Measurements from ENCODE around the gene JPH2.

Gene JPH2

DNA sequence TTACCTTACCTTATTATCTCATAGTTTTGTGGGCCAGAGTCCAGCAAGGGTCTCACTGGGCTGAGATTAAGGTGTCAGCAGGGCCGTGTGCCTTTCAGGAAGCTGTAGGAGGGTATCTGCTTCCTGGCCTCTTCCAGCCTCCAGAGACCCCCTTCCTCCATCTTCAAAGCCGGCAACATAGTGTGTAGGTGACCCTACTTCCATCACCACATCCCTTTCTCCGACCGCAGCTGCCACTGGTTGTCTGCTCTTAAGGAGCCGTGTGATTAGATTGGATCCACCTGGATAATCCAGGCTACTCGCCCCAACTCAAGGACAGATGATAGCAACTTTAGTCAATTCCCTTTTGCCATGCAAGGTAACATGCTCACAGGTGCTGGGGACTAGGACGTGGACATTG lies 91.2 kb downstream of the JPH2 start:
- TF ChIP-seq, protein P1, sequence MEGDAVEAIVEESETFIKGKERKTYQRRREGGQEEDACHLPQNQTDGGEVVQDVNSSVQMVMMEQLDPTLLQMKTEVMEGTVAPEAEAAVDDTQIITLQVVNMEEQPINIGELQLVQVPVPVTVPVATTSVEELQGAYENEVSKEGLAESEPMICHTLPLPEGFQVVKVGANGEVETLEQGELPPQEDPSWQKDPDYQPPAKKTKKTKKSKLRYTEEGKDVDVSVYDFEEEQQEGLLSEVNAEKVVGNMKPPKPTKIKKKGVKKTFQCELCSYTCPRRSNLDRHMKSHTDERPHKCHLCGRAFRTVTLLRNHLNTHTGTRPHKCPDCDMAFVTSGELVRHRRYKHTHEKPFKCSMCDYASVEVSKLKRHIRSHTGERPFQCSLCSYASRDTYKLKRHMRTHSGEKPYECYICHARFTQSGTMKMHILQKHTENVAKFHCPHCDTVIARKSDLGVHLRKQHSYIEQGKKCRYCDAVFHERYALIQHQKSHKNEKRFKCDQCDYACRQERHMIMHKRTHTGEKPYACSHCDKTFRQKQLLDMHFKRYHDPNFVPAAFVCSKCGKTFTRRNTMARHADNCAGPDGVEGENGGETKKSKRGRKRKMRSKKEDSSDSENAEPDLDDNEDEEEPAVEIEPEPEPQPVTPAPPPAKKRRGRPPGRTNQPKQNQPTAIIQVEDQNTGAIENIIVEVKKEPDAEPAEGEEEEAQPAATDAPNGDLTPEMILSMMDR (IDR thresholded peaks at IDR 0.05; ENCODE audit: low read depth, low read length) = no peak
- no peak for DNase-seq (ENCODE audit: extremely low read depth, low read depth)

DNA sequence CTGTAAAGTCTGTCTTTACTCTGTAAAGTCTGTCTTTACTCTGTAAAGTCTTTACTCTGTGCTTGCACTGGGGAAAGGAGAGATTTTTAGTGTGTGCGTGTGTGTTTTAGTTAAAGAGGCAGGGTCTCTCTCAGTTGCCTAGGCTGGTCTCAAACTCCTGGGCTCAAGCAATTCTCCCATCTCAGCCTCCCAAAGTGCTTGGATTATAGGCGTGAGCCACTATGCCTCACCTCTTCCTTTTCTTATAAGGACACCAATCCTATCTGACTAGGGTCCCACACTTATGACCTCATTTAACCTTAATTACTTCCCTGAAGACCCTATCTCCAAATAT lies 93.8 kb downstream of the JPH2 start:
- no peak for DNase-seq (ENCODE audit: extremely low read depth, low read depth)
- TF ChIP-seq, protein P1 (IDR thresholded peaks at IDR 0.05; ENCODE audit: low read depth, low read length) = no peak

DNA sequence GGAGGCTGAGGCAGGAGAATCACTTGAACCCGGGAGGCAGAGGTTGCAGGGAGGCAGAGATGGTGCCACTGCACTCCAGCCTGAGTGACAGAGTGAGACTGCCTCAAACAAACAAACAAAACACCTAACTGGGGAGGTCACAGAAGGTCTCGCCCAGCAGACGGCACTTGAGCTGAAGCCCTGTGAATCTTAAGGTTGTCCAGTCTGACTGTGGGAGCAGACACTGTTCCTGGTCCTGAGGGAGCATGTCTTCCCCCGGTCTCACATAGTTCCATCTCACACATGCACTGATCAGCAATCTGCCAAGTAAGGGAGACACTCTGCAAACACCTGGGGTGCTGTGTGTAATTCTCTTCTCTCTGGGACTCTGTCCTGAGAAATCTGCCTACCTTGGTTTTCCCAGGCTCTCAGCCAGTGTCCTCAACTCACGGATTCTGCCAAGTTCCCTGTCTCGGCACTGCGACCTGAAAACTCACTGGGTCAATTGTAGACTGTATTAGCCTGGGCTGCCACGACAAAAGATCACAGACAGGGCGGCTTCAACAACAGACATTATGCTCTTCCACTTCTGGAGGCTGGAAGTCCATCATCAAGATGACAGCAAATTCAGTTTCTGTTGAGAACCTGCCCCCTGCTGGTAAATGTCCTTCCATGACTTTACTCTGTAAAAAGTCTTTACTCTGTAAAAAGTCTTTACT lies 94.3 kb downstream of the JPH2 start:
- TF ChIP-seq, protein P1 (IDR thresholded peaks at IDR 0.05; ENCODE audit: low read depth, low read length) = peak; percentile 56
- peak; percentile 16 for DNase-seq (ENCODE audit: extremely low read depth, low read depth)

DNA sequence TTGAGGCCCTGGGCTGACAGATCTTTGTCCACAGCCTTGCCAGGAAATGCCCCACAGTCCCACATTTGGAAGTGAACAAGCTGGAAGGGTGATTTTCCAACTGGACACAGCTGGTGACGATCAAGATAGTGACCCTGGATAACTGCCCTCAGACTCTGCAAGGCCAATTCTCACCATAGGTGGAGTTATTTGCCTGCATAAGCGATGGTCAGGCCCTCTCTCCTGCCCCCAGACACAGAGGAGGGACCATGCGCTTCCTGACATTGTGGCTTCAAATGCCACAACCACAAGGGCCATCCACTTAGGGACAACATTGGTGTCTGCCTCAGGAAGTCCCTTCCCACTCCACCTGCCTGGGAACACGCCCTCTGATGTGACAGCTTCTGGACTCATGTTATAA lies 96.0 kb downstream of the JPH2 start:
- no peak for DNase-seq (ENCODE audit: extremely low read depth, low read depth)
- TF ChIP-seq, protein P1 (IDR thresholded peaks at IDR 0.05; ENCODE audit: low read depth, low read length) = no peak

DNA sequence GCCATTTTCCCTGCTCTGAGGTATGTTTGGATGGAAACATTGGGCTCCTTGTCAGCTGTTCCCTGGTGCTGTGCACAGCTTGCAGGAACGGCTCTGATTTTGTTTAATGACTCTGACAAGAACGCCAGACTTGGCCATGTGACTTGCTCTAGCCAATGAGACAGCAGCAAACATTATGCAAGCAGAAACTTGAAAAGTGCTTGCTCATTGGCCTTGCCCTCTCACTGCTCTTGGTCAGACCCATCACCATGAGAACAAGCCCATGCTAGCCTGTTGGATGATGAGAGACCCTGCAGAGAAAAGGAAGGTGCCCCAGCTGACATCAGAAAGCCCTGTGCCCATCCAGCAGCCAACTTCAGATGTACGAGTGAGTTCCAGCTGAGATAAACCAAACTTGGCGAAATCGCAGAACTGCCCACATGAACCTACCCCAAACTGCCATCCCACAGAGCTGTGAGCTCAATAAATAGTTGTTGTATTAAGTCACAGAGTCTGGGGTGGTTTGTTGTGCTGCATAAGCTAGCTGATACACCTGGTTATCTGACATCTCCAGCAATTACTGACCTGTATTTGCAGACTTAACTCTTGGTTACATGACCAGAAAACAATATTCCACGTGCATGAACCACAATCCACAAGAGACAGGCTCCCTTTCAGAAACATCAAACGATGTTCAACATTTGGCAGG lies 96.9 kb downstream of the JPH2 start:
- TF ChIP-seq, protein P1 (IDR thresholded peaks at IDR 0.05; ENCODE audit: low read depth, low read length) = no peak
- peak; percentile 20 for DNase-seq (ENCODE audit: extremely low read depth, low read depth)

DNA sequence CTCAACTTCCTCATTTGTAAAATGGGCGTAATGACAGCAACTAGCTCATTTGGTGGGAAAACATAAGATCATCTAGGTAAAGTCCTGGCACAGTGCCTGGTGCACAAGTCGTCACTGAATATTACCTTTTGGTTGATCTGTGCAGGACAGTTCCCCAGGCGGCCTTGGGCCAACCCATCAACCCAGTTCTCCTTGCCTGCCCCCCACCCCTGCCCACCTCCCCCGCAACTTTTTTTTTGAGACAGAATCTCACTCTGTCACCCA lies 99.2 kb downstream of the JPH2 start:
- TF ChIP-seq, protein P1 (IDR thresholded peaks at IDR 0.05; ENCODE audit: low read depth, low read length) = no peak
- no peak for DNase-seq (ENCODE audit: extremely low read depth, low read depth)

DNA sequence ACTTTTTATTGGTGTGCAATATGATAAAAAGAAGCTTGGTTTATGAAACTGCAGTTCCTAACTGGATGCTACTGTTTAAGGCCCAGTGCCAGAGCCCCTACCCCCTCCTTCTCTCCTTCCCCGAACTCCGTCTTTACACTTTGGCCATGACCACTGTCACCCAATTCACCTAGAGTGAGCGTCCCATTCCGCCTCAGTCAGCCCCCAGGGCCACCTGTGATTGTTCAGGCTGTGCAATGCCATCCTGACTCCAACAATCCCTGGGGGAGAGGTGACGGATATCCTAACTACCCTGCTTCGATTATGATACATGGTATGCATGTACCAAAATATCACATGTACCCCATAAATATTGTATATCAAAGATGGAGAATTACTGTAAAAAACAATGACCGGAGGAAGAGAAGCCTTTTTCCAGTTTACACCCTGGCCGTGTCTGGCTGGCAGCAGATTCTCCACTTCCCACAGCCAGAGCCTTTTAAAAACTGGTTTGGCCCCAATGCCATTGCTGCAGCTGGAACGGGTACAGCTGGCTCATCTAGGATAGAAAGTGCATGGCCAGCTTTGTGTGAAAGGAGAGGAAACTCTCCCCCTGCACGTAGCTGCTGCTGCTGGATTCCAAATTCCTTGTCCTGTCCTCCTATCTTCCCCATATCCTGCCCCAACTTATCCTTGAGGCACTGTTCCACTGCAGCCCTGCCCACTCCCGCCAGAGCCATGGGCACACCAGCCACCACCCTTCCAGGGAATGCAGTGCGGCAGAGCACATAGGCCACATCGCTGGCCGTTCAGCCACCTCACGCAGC lies 99.7 kb downstream of the JPH2 start:
- TF ChIP-seq, protein P1 (IDR thresholded peaks at IDR 0.05; ENCODE audit: low read depth, low read length) = no peak
- no peak for DNase-seq (ENCODE audit: extremely low read depth, low read depth)

Data from AG09319 (cell line).